PC-3 (cell line): ENCODE results near the gene ADSS1. TPM values are rescaled to one million over a fixed set of nuclear protein-coding genes. Genes with fewer than 3 reads are reported as not detected.

Experiments
- ATAC-seq: fragments of 200-7000 bp; cut with Tn5 transposase; 2 replicates; pipeline ENCODE4 v1.9.1; 2020; ENCODE audit warnings: mild to moderate bottlenecking, moderate library complexity
- BruUV-seq: library from RNA; stranded (reverse); fragments of 400-500 nt; replicated peaks from 2 replicates; lab custom pipeline; 2021; lab: Mats Ljungman, UMichigan
- CTCF ChIA-PET: fragments of 300-600 bp; sonication (Branson Sonifier 250); formaldehyde crosslinking; loops from one replicate; lab custom pipeline; 2022; ENCODE audit warnings: antibody characterized with exemption; lab: Charles Lee
- POLR2A ChIA-PET: fragments of 300-600 bp; sonication (Branson Sonifier 250); formaldehyde crosslinking; loops from one replicate; lab custom pipeline; 2022; ENCODE audit warnings: antibody characterized with exemption; ENCODE audit not compliant: unreplicated experiment; lab: Charles Lee
- DNase-seq: peaks from one replicate; pipeline ENCODE4 v3.0.0-alpha.2; 2015
- H2AFZ ChIP-seq: fragments of 300-600 bp; sonication (generic); 2 replicates; pipeline ENCODE4 v1.6.0; 2016; ENCODE audit warnings: antibody characterized with exemption, low read length
- H3F3A ChIP-seq: fragments of 300-600 bp; sonication (generic); one replicate; pipeline ENCODE4 v1.6.0; 2017; ENCODE audit warnings: antibody characterized with exemption, low read length, control low read depth, mild to moderate bottlenecking; ENCODE audit not compliant: unreplicated experiment
- H3K27ac ChIP-seq: fragments of 300-600 bp; sonication (generic); 2 replicates; pipeline ENCODE4 v1.5.1; 2016; ENCODE audit warnings: mild to moderate bottlenecking, low read length
- H3K27me3 ChIP-seq: fragments of 300-600 bp; sonication (generic); 2 replicates; pipeline ENCODE4 v1.6.1; 2016; ENCODE audit warnings: low read length, mixed read lengths
- H3K36me3 ChIP-seq: fragments of 300-600 bp; sonication (generic); 2 replicates; pipeline ENCODE4 v1.6.1; 2016; ENCODE audit warnings: low read depth, mixed run types, low read length, mixed read lengths
- H3K4me1 ChIP-seq: fragments of 300-600 bp; sonication (generic); 2 replicates; pipeline ENCODE4 v1.5.1; 2016; ENCODE audit warnings: low read length; ENCODE audit not compliant: insufficient read depth
- H3K4me2 ChIP-seq: fragments of 300-600 bp; sonication (generic); 2 replicates; pipeline ENCODE4 v1.6.0; 2016; ENCODE audit warnings: low read length
- H3K4me3 ChIP-seq: fragments of 300-600 bp; sonication (generic); 2 replicates; pipeline ENCODE4 v1.5.1; 2016; ENCODE audit warnings: mild to moderate bottlenecking, low read length, mixed read lengths
- H3K79me2 ChIP-seq: fragments of 300-600 bp; sonication (generic); 2 replicates; pipeline ENCODE4 v1.6.1; 2017; ENCODE audit warnings: low read length, mixed read lengths
- H3K9ac ChIP-seq: fragments of 300-600 bp; sonication (generic); 2 replicates; pipeline ENCODE4 v1.6.0; 2016; ENCODE audit warnings: mild to moderate bottlenecking, low read length
- H3K9me2 ChIP-seq: fragments of 300-600 bp; sonication (generic); replicated peaks from 2 replicates; pipeline ENCODE4 v1.6.1; 2016; ENCODE audit warnings: mixed run types, low read length, mixed read lengths
- H3K9me3 ChIP-seq: fragments of 300-600 bp; sonication (generic); 2 replicates; pipeline ENCODE4 v1.6.1; 2016; ENCODE audit warnings: low read length, mixed read lengths
- H4K20me1 ChIP-seq: fragments of 300-600 bp; sonication (generic); 2 replicates; pipeline ENCODE4 v1.6.1; 2016; ENCODE audit warnings: low read length, mixed read lengths
- CTCF ChIP-seq: fragments of 300-600 bp; sonication (generic); conservative IDR thresholded peaks from 2 replicates; pipeline ENCODE4 v1.5.1; 2017; ENCODE audit warnings: antibody characterized with exemption, low read depth, mild to moderate bottlenecking, low read length
- EZH2 ChIP-seq: fragments of 300-600 bp; sonication (generic); IDR thresholded peaks from one replicate; pipeline ENCODE4 v1.6.1; 2017; ENCODE audit warnings: antibody characterized with exemption, mild to moderate bottlenecking, low read length; ENCODE audit not compliant: unreplicated experiment
- EZH2phosphoT487 ChIP-seq: fragments of 300-600 bp; sonication (generic); IDR thresholded peaks from 2 replicates; pipeline ENCODE4 v1.6.1; 2018; ENCODE audit warnings: mild to moderate bottlenecking, antibody characterized with exemption, low read length, borderline replicate concordance
- intact Hi-C: fragments of 100-400 bp; cut with micrococcal nuclease; formaldehyde crosslinking; loops from 2 replicates; pipeline ENCODE4 v1.9.0; 2023
- total RNA-seq: library from RNA; depleted of rRNA; stranded (reverse); fragments of >200 nt; gene quantifications from 2 replicates; pipeline ENCODE4 v1.2.3, GENCODE V29; 2014

ADSS1 gene
- total RNA-seq, 1 experiment from 2014 or later, result 7.9 TPM

GRCh38 chr14:104718147-104718546 is 5.9 kb upstream of the ADSS1 start:
- ChIA-PET CTCF (no interaction called here), POLR2A (no interaction called here)
- Histone ChIP-seq H3K27ac (no peak overlapping the region), H3K4me1 (no peaks in the 10 kb centered on the region), H3K36me3 (peaks cover 5% of the 10 kb centered on the region; the same call in 1 of the 2 replicates), H3K9ac (no peak overlapping the region), H3K27me3 (no peaks in the 10 kb centered on the region), H2AFZ (no peak overlapping the region), H4K20me1 (no peaks in the 10 kb centered on the region), H3K9me2 (no peaks in the 10 kb centered on the region), H3K9me3 (no peaks in the 10 kb centered on the region), H3K4me3 (no peak overlapping the region), H3K4me2 (no peak overlapping the region), H3F3A (no peaks in the 10 kb centered on the region), H3K79me2 (no peaks in the 10 kb centered on the region)
- no peak for DNase-seq
- BruUV-seq, result no TSS peak
- TF ChIP-seq CTCF (no peak), EZH2 (no peak), EZH2phosphoT487 (no peak)
- ATAC-seq, result no peak
- intact Hi-C loops, result no loop called here

GRCh38 chr14:104718871-104719270 is 5.2 kb upstream of the ADSS1 start:
- DNase-seq (no peak), ATAC-seq (no peak)
- Histone ChIP-seq H3K79me2 (no peaks in the 10 kb centered on the region), H3K9me2 (no peaks in the 10 kb centered on the region), H3K9ac (no peak overlapping the region), H4K20me1 (no peaks in the 10 kb centered on the region), H2AFZ (no peak overlapping the region), H3K4me2 (no peak overlapping the region), H3K4me1 (no peaks in the 10 kb centered on the region), H3K36me3 (peaks cover 5% of the 10 kb centered on the region; the same call in 1 of the 2 replicates), H3K27ac (no peak overlapping the region), H3F3A (no peaks in the 10 kb centered on the region), H3K27me3 (no peaks in the 10 kb centered on the region), H3K9me3 (no peaks in the 10 kb centered on the region), H3K4me3 (no peak overlapping the region)
- intact Hi-C loops, result no loop called here
- ChIA-PET CTCF (no interaction called here), POLR2A (no interaction called here)
- BruUV-seq, result TSS peak; percentile 23
- TF ChIP-seq CTCF (no peak), EZH2phosphoT487 (no peak), EZH2 (no peak)

GRCh38 chr14:104719343-104719742 is 4.7 kb upstream of the ADSS1 start:
- Histone ChIP-seq H3K4me1 (no peaks in the 10 kb centered on the region), H3K4me3 (no peak overlapping the region), H3K27ac (no peak overlapping the region), H3K27me3 (no peaks in the 10 kb centered on the region), H3K9me2 (no peaks in the 10 kb centered on the region), H3F3A (no peaks in the 10 kb centered on the region), H3K9me3 (no peaks in the 10 kb centered on the region), H2AFZ (no peak overlapping the region), H3K79me2 (no peaks in the 10 kb centered on the region), H3K9ac (no peak overlapping the region), H3K36me3 (peaks cover 5% of the 10 kb centered on the region; the same call in 1 of the 2 replicates), H4K20me1 (no peaks in the 10 kb centered on the region), H3K4me2 (no peak overlapping the region)
- ChIA-PET CTCF (no interaction called here), POLR2A (no interaction called here)
- BruUV-seq, result no TSS peak
- TF ChIP-seq CTCF (no peak), EZH2phosphoT487 (no peak), EZH2 (no peak)
- ATAC-seq (no peak), DNase-seq (no peak)
- intact Hi-C loops, result no loop called here
